T47D (cell line): ENCODE measurements around the gene PRRT2.
"Not testable (repeated sequence)": the region's sequence is repeated elsewhere in the genome, so short reads cannot be mapped to it uniquely, and the experiment has no call there.

Experiments
- DNase-seq, 2 experiments: peaks; one replicate each; pipeline versions ENCODE4 v3.0.0 to v3.0.0-alpha.2; 2011 to 2012; ENCODE audit warnings: low read depth in 1 of 2, low spot score in 1 of 2
- JUND ChIP-seq: IDR thresholded peaks from 2 replicates; pipeline ENCODE4 v1.6.1; 2012; ENCODE audit warnings: low read depth
- in situ Hi-C: cut with HindIII; loops from 2 replicates; pipeline ENCODE4 v1.10.0; 2016; ENCODE audit warnings: low sequenced_read_pairs, low pct_unique_long_range_greater_than_20kb

PRRT2 gene

GRCh38 chr16:29779474-29779873 is 32.5 kb upstream of the PRRT2 start:
- no peak for TF ChIP-seq JUND
- peak; percentile 21 to 85 for DNase-seq
- in situ Hi-C loops: no loop called here

- in situ Hi-C loops: not testable (repeated sequence)
- peak in 1 of 2 experiments; percentile 76 for DNase-seq
Observed at GRCh38 chr16:29783094-29783953, 28.7 kb upstream of the PRRT2 start.

- TF ChIP-seq JUND: no peak
- in situ Hi-C loops: no loop called here
- no peak for DNase-seq
Observed at GRCh38 chr16:29784157-29784556, 27.8 kb upstream of the PRRT2 start.

- no peak for TF ChIP-seq JUND
- in situ Hi-C loops: no loop called here
- no peak for DNase-seq
Observed at GRCh38 chr16:29784901-29785500, 27.0 kb upstream of the PRRT2 start.

GRCh38 chr16:29787155-29787554 is 24.8 kb upstream of the PRRT2 start:
- DNase-seq, in situ Hi-C loops: not testable (repeated sequence)

- peak in 1 of 2 experiments; percentile 46 for DNase-seq
- in situ Hi-C loops: no loop called here
- TF ChIP-seq JUND: no peak
Observed at GRCh38 chr16:29789775-29790182, 22.2 kb upstream of the PRRT2 start.

- TF ChIP-seq JUND: no peak
- in situ Hi-C loops: no loop called here
- DNase-seq: peak; percentile 98 to 99
Observed at GRCh38 chr16:29790183-29790948, 21.6 kb upstream of the PRRT2 start, which contains the start of gene KIF22. Gene KIF22, plus strand, starts transcription at chr16:29790751. Its CDS starts 9 bp downstream, at chr16:29790760.

GRCh38 chr16:29790949-29791844 is 20.8 kb upstream of the PRRT2 start:
- no peak for TF ChIP-seq JUND
- DNase-seq: peak in 1 of 2 experiments; percentile 14
- in situ Hi-C loops: no loop called here

GRCh38 chr16:29791845-29792807 is 19.9 kb upstream of the PRRT2 start:
- no peak for TF ChIP-seq JUND
- in situ Hi-C loops: no loop called here
- no peak for DNase-seq

- DNase-seq, in situ Hi-C loops: not testable (repeated sequence)
Observed at GRCh38 chr16:29793153-29793552, 18.8 kb upstream of the PRRT2 start.

GRCh38 chr16:29794231-29794710 is 17.7 kb upstream of the PRRT2 start:
- no peak for TF ChIP-seq JUND
- DNase-seq: no peak
- in situ Hi-C loops: no loop called here
